Measurements from ENCODE around the gene HELQ.

- TF ChIP-seq CTCF (conservative IDR thresholded peaks at IDR 0.05) (no peak), EZH2 (IDR thresholded peaks at IDR 0.05; ENCODE audit: low read depth) (no peak)
Measured at GRCh38 chr4:83387012-83387411, 68.6 kb downstream of the HELQ start.
